HG03460 (cell line): ENCODE data around the gene PRR35.

Source experiments
- ATAC-seq: cut with Tn5 transposase; IDR thresholded peaks from one replicate; pipeline ENCODE4 v1.9.1; 2021; ENCODE audit not compliant: unreplicated experiment

Gene PRR35

GRCh38 chr16:546909-547770, 13.1 kb upstream of the PRR35 start:
- ATAC-seq, result no peak

GRCh38 chr16:548586-548985, 11.6 kb upstream of the PRR35 start:
- ATAC-seq, result no peak

GRCh38 chr16:549544-550263, 10.5 kb upstream of the PRR35 start:
- no peak for ATAC-seq

- no peak for ATAC-seq
Observed at GRCh38 chr16:551210-551609, 9.0 kb upstream of the PRR35 start.

GRCh38 chr16:552171-552570, 8.0 kb upstream of the PRR35 start:
- no peak for ATAC-seq

GRCh38 chr16:553601-554296, 6.4 kb upstream of the PRR35 start:
- no peak for ATAC-seq

GRCh38 chr16:554297-554621, 5.9 kb upstream of the PRR35 start:
- ATAC-seq, result no peak

GRCh38 chr16:554640-555365, 5.4 kb upstream of the PRR35 start:
- no peak for ATAC-seq

- no peak for ATAC-seq
Observed at GRCh38 chr16:555528-556473, 4.4 kb upstream of the PRR35 start.

- ATAC-seq, result no peak
Observed at GRCh38 chr16:556474-557173, 3.6 kb upstream of the PRR35 start.

GRCh38 chr16:557463-558297, 2.5 kb upstream of the PRR35 start:
- ATAC-seq, result no peak

GRCh38 chr16:558298-559020, 1.7 kb upstream of the PRR35 start:
- no peak for ATAC-seq

- ATAC-seq, result no peak
Observed at GRCh38 chr16:559021-559380, 1.2 kb upstream of the PRR35 start.

- ATAC-seq, result no peak
Observed at GRCh38 chr16:559411-560203, 587 bp upstream of the PRR35 start.

GRCh38 chr16:560701-561412, 663 bp downstream of the PRR35 start:
- no peak for ATAC-seq

- ATAC-seq, result no peak
Observed at GRCh38 chr16:561413-561794, 1.2 kb downstream of the PRR35 start.
